ENCODE data around the gene IFI44. TPM values are rescaled to one million over a fixed set of nuclear protein-coding genes. Genes with fewer than 3 reads are reported as not detected.

Gene IFI44
- total and polyA plus RNA-seq, 10 of the 15 experiments (the other 5 are each of a cell fraction or from before 2014, with no cell fraction given): 37.7 to 272 (median 90.9) TPM

GRCh38 chr1:78688697-78689096, 39.1 kb downstream of the IFI44 start:
- H3K27me3 ChIP-seq (replicated peaks in 1 of 2; ENCODE audit: control insufficient read depth in 2 of 2, insufficient read depth in 2 of 2, low read length in 1 of 2): no peaks in the 10 kb centered on the region
- ATAC-seq (no peak; the same call in 2 of the 3 replicates), FAIRE-seq (no peak), DNase-seq (ENCODE audit: low read depth, low spot score) (no peak)
- H3K4me1 ChIP-seq (ENCODE audit: control insufficient read depth, insufficient read depth, low read length): no peaks in the 10 kb centered on the region
- no peak overlapping the region for H2AFZ ChIP-seq (ENCODE audit: control insufficient read depth, low read depth, low read length)
- H4K20me1 ChIP-seq (ENCODE audit: control insufficient read depth, insufficient read depth): no peaks in the 10 kb centered on the region
- RAD21 ChIA-PET (ENCODE audit: unreplicated experiment): no interaction called here
- H3K9me3 ChIP-seq (replicated peaks; ENCODE audit: control insufficient read depth, insufficient read depth, low read length): no peaks in the 10 kb centered on the region
- no peaks in the 10 kb centered on the region for H3K36me3 ChIP-seq (ENCODE audit: control insufficient read depth in 2 of 2, insufficient read depth in 2 of 2, low read length in 1 of 2)
- BruUV-seq (replicated peaks): no TSS peak
- in situ Hi-C loops (cut with MboI): no loop called here
- no peak overlapping the region for H3K9ac ChIP-seq (ENCODE audit: control insufficient read depth, insufficient read depth, low read length)
- SMC1A ChIA-PET (ENCODE audit: uncharacterized antibody, unreplicated experiment): no interaction called here
- CTCF ChIA-PET: interaction anchor here (1.0 kb wide), 1 partner anchor 665 kb away, joined by 3 read pairs; no protein-coding TSS in a partner anchor
- H3K4me3 ChIP-seq: no peak overlapping the region
- no peak overlapping the region for H3K27ac ChIP-seq (ENCODE audit: control insufficient read depth, insufficient read depth)
- TF ChIP-seq POLR2AphosphoS5 (IDR thresholded peaks at IDR 0.05; ENCODE audit: low read length) (no peak), PAX5 (IDR thresholded peaks at IDR 0.05; ENCODE audit: borderline replicate concordance, low read depth, low read length) (no peak), PML (IDR thresholded peaks at IDR 0.05; ENCODE audit: low read length) (no peak), RAD21 (IDR thresholded peaks at IDR 0.05; ENCODE audit: insufficient read depth, low read depth, low read length) (0 out of 2 replicates have a peak, but pooled peaks have one; percentile 21), EGR1 (IDR thresholded peaks at IDR 0.05; ENCODE audit: borderline replicate concordance in 1 of 2, low read depth in 2 of 2, low read length in 2 of 2) (no peak), MEF2A (IDR thresholded peaks at IDR 0.05; ENCODE audit: insufficient read depth, low read depth, low read length) (no peak)
- TF ChIP-seq, protein P1, sequence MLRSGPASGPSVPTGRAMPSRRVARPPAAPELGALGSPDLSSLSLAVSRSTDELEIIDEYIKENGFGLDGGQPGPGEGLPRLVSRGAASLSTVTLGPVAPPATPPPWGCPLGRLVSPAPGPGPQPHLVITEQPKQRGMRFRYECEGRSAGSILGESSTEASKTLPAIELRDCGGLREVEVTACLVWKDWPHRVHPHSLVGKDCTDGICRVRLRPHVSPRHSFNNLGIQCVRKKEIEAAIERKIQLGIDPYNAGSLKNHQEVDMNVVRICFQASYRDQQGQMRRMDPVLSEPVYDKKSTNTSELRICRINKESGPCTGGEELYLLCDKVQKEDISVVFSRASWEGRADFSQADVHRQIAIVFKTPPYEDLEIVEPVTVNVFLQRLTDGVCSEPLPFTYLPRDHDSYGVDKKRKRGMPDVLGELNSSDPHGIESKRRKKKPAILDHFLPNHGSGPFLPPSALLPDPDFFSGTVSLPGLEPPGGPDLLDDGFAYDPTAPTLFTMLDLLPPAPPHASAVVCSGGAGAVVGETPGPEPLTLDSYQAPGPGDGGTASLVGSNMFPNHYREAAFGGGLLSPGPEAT (IDR thresholded peaks at IDR 0.05; ENCODE audit: low read depth): no peak
- no peaks in the 10 kb centered on the region for H3K79me2 ChIP-seq (ENCODE audit: control insufficient read depth, insufficient read depth, low read length)
- no peak overlapping the region for H3K4me2 ChIP-seq (ENCODE audit: control insufficient read depth, insufficient read depth)
- intact Hi-C loops (cut with micrococcal nuclease; ENCODE audit: unreplicated experiment): loop anchor here (5.0 kb wide), 2 partner anchors 144 to 509 kb away; no protein-coding TSS in a partner anchor
- POLR2A ChIA-PET: no interaction called here
